Vagina (tissue), 2 donors: Measurements from ENCODE around the gene BAHCC1.
"Not testable (repeated sequence)": the region's sequence is repeated elsewhere in the genome, so short reads cannot be mapped to it uniquely, and the experiment has no call there.

ENCODE experiments used
- CTCF ChIP-seq, 3 experiments: fragments of 450-650 bp in 2 of 3; fragments of 200-600 bp in 1 of 3; sonication (generic) in 1 of 3; IDR thresholded peaks; one replicate each; pipeline ENCODE4 v1.5.1; 2017 to 2019; ENCODE audit warnings: antibody characterized with exemption in 3 of 3, mild to moderate bottlenecking in 2 of 3, moderate library complexity in 2 of 3
- POLR2A ChIP-seq, 2 donors: fragments of 450-650 bp; IDR thresholded peaks; one replicate each; pipeline ENCODE4 v1.6.1; 2017; ENCODE audit warnings: antibody characterized with exemption in 2 of 2, mild to moderate bottlenecking in 2 of 2, moderate library complexity in 2 of 2
- POLR2AphosphoS5 ChIP-seq, 2 donors: sonication (generic); formaldehyde crosslinking; IDR thresholded peaks; one replicate each; pipeline ENCODE4 v1.9.0; 2017; ENCODE audit warnings: antibody characterized with exemption in 2 of 2, mild to moderate bottlenecking in 2 of 2, low read depth in 1 of 2; ENCODE audit not compliant: insufficient read depth in 1 of 2

GRCh38 chr17:81425716-81426392 lies 30.6 kb downstream of the BAHCC1 start:
- TF ChIP-seq CTCF (IDR thresholded peaks at IDR 0.05); POLR2A (IDR thresholded peaks at IDR 0.05); POLR2AphosphoS5 (IDR thresholded peaks at IDR 0.05; ENCODE audit: insufficient read depth in 1 of 2, low read depth in 1 of 2): not testable (repeated sequence)
